Neural cell (in vitro differentiated cells): ENCODE results near the gene UGCG. TPM values are rescaled to one million over a fixed set of nuclear protein-coding genes. Genes with fewer than 3 reads are reported as not detected.

Experiments
- H2AFZ ChIP-seq: fragments of 200-600, 300-800 bp; sonication (generic), shearing (Covaris generic); 2 replicates; pipeline ENCODE4 v1.6.0; 2014; ENCODE audit warnings: low read depth, mild to moderate bottlenecking, antibody characterized with exemption, low read length, moderate library complexity
- H3F3A ChIP-seq: fragments of 200-600 bp; shearing (Covaris generic); 2 replicates; pipeline ENCODE4 v1.6.1; 2016; ENCODE audit warnings: mild to moderate bottlenecking, moderate library complexity, mixed read lengths, antibody characterized with exemption, low read length; ENCODE audit not compliant: insufficient read depth, poor library complexity, severe bottlenecking
- H3K27ac ChIP-seq: fragments of 200-600, 300-800 bp; sonication (generic), shearing (Covaris generic); 2 replicates; pipeline ENCODE4 v1.5.1; 2014; ENCODE audit warnings: mild to moderate bottlenecking, low read length, moderate library complexity
- H3K27me3 ChIP-seq: fragments of 300-800, 200-600 bp; sonication (generic), shearing (Covaris generic); 2 replicates; pipeline ENCODE4 v1.6.0; 2014; ENCODE audit warnings: mild to moderate bottlenecking, low read depth, low read length, moderate library complexity; ENCODE audit not compliant: insufficient read depth
- H3K36me3 ChIP-seq: fragments of 300-800, 200-600 bp; sonication (generic), shearing (Covaris generic); 2 replicates; pipeline ENCODE4 v1.5.1; 2014; ENCODE audit warnings: mild to moderate bottlenecking, antibody characterized with exemption, low read length, moderate library complexity; ENCODE audit not compliant: insufficient read depth
- H3K4me2 ChIP-seq: fragments of 300-800, 200-600 bp; sonication (generic), shearing (Covaris generic); 2 replicates; pipeline ENCODE4 v1.6.0; 2014; ENCODE audit warnings: mild to moderate bottlenecking, low read length
- H3K4me3 ChIP-seq: fragments of 300-800, 200-600 bp; sonication (generic), shearing (Covaris generic); 2 replicates; pipeline ENCODE4 v1.5.1; 2014; ENCODE audit warnings: mild to moderate bottlenecking, low read length, moderate library complexity
- H3K79me2 ChIP-seq: fragments of 200-600 bp; shearing (Covaris generic); replicated peaks from 2 replicates; pipeline ENCODE4 v1.6.0; 2014; ENCODE audit warnings: mild to moderate bottlenecking, low read length, moderate library complexity; ENCODE audit not compliant: insufficient read depth
- H3K9ac ChIP-seq: fragments of 300-800, 200-600 bp; sonication (generic), shearing (Covaris generic); 2 replicates; pipeline ENCODE4 v1.6.1; 2016; ENCODE audit warnings: mild to moderate bottlenecking, low read length, mixed read lengths
- H3K9me2 ChIP-seq: fragments of 200-600 bp; shearing (Covaris generic); 2 replicates; pipeline ENCODE4 v1.6.1; 2016; ENCODE audit warnings: mild to moderate bottlenecking, low read length, mixed read lengths; ENCODE audit not compliant: insufficient read depth
- H3K9me3 ChIP-seq: fragments of 200-600, 300-800 bp; sonication (generic), shearing (Covaris generic); 2 replicates; pipeline ENCODE4 v1.6.1; 2016; ENCODE audit warnings: mild to moderate bottlenecking, mixed run types, low read length, moderate library complexity, mixed read lengths
- H4K20me1 ChIP-seq: fragments of 200-600 bp; shearing (Covaris generic); 2 replicates; pipeline ENCODE4 v1.6.1; 2016; ENCODE audit warnings: mild to moderate bottlenecking, mixed run types; ENCODE audit not compliant: insufficient read depth
- EP300 ChIP-seq: fragments of 450-650 bp; conservative IDR thresholded peaks from 2 replicates; pipeline ENCODE4 v1.6.1; 2014; ENCODE audit warnings: antibody characterized with exemption, mild to moderate bottlenecking, moderate library complexity; ENCODE audit not compliant: poor library complexity, severe bottlenecking
- EZH2 ChIP-seq: fragments of 200-600, 300-800 bp; shearing (Covaris generic), sonication (generic); IDR thresholded peaks from 2 replicates; pipeline ENCODE4 v1.6.1; 2014; ENCODE audit warnings: antibody characterized with exemption, low read length, borderline replicate concordance, mild to moderate bottlenecking; ENCODE audit not compliant: insufficient read depth, poor library complexity, severe bottlenecking
- MXI1 ChIP-seq: fragments of 450-650 bp; conservative IDR thresholded peaks from 2 replicates; pipeline ENCODE4 v1.6.1; 2014; ENCODE audit warnings: antibody characterized with exemption, mild to moderate bottlenecking; ENCODE audit not compliant: poor library complexity, severe bottlenecking
- POLR2AphosphoS5 ChIP-seq: IDR thresholded peaks from 2 replicates; pipeline ENCODE4 v1.6.1; 2012
- RAD21 ChIP-seq: fragments of 450-650 bp; conservative IDR thresholded peaks from 2 replicates; pipeline ENCODE4 v1.6.1; 2014; ENCODE audit warnings: antibody characterized with exemption, mild to moderate bottlenecking, moderate library complexity
- SMC3 ChIP-seq: fragments of 450-650 bp; conservative IDR thresholded peaks from 2 replicates; pipeline ENCODE4 v1.6.1; 2014; ENCODE audit warnings: antibody characterized with exemption, mild to moderate bottlenecking, moderate library complexity; ENCODE audit not compliant: poor library complexity
- TAF1 ChIP-seq: IDR thresholded peaks from 2 replicates; pipeline ENCODE4 v1.6.1; 2012; ENCODE audit warnings: low read depth
- polyA plus RNA-seq: library from polyadenylated mRNA; depleted of rRNA; stranded (reverse); fragments of >200 nt; gene quantifications from 2 replicates; pipeline ENCODE4 v1.2.3, GENCODE V29; 2014
- TF ChIP-seq, protein P1 (sequence below): IDR thresholded peaks from 2 replicates; pipeline ENCODE4 v1.6.1; 2012; ENCODE audit warnings: borderline replicate concordance
- TF ChIP-seq, protein P2 (sequence below): fragments of 450-650 bp; IDR thresholded peaks from 2 replicates; pipeline ENCODE4 v1.5.1; 2014; ENCODE audit warnings: antibody characterized with exemption, mild to moderate bottlenecking, moderate library complexity; ENCODE audit not compliant: poor library complexity, severe bottlenecking

Gene UGCG
- polyA plus RNA-seq, 1 donor from 2014 or later: 93.6 TPM

DNA sequence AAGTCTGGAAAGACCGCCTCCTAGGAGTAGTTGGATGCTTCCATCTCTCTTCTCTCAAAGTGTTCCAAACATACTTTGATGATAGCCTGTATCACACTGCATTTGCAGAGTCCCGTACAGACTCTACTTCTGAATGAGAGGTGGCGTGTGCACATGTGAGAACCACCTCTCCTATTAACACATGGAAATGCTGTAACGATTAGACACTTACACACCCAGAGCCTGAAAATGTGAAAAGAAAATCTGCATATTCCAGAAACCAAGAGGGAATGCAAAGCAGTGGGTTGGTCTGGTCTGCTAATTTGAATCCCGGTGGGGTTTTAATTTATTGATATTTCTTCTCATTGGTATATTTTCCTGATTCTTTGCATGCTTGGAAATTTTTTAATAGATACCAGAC, 10.5 kb downstream of the UGCG start:
- no peak overlapping the region for H3K4me2 ChIP-seq
- H4K20me1 ChIP-seq: no peaks in the 10 kb centered on the region
- TF ChIP-seq RAD21: no peak
- TF ChIP-seq EP300: no peak
- no peak for TF ChIP-seq POLR2AphosphoS5
- H3K9me2 ChIP-seq: no peaks in the 10 kb centered on the region
- no peak overlapping the region for H3K4me3 ChIP-seq
- H3K27ac ChIP-seq: no peak overlapping the region
- no peaks in the 10 kb centered on the region for H3K36me3 ChIP-seq
- no peak overlapping the region for H3K9ac ChIP-seq
- H3F3A ChIP-seq: no peaks in the 10 kb centered on the region
- no peaks in the 10 kb centered on the region for H3K27me3 ChIP-seq
- peaks cover 3% of the 10 kb centered on the region for H3K9me3 ChIP-seq
- peaks cover 60% of the 10 kb centered on the region for H3K79me2 ChIP-seq
- no peak overlapping the region for H2AFZ ChIP-seq

GRCh38 chr9:111909444-111909843, 12.8 kb downstream of the UGCG start:
- Histone ChIP-seq H3K27me3 (no peaks in the 10 kb centered on the region), H3K79me2 (peaks cover 53% of the 10 kb centered on the region), H3K4me3 (no peak overlapping the region), H3F3A (no peaks in the 10 kb centered on the region), H3K9me2 (no peaks in the 10 kb centered on the region), H3K9ac (no peak overlapping the region), H3K36me3 (no peaks in the 10 kb centered on the region), H3K27ac (no peak overlapping the region), H3K9me3 (peaks cover 3% of the 10 kb centered on the region), H2AFZ (no peak overlapping the region), H4K20me1 (no peaks in the 10 kb centered on the region), H3K4me2 (no peak overlapping the region)
- TF ChIP-seq EZH2 (no peak), MXI1 (no peak), RAD21 (no peak), TAF1 (no peak), EP300 (no peak), POLR2AphosphoS5 (no peak), SMC3 (no peak)
- TF ChIP-seq, protein P1, sequence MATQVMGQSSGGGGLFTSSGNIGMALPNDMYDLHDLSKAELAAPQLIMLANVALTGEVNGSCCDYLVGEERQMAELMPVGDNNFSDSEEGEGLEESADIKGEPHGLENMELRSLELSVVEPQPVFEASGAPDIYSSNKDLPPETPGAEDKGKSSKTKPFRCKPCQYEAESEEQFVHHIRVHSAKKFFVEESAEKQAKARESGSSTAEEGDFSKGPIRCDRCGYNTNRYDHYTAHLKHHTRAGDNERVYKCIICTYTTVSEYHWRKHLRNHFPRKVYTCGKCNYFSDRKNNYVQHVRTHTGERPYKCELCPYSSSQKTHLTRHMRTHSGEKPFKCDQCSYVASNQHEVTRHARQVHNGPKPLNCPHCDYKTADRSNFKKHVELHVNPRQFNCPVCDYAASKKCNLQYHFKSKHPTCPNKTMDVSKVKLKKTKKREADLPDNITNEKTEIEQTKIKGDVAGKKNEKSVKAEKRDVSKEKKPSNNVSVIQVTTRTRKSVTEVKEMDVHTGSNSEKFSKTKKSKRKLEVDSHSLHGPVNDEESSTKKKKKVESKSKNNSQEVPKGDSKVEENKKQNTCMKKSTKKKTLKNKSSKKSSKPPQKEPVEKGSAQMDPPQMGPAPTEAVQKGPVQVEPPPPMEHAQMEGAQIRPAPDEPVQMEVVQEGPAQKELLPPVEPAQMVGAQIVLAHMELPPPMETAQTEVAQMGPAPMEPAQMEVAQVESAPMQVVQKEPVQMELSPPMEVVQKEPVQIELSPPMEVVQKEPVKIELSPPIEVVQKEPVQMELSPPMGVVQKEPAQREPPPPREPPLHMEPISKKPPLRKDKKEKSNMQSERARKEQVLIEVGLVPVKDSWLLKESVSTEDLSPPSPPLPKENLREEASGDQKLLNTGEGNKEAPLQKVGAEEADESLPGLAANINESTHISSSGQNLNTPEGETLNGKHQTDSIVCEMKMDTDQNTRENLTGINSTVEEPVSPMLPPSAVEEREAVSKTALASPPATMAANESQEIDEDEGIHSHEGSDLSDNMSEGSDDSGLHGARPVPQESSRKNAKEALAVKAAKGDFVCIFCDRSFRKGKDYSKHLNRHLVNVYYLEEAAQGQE: no peak
- TF ChIP-seq, protein P2, sequence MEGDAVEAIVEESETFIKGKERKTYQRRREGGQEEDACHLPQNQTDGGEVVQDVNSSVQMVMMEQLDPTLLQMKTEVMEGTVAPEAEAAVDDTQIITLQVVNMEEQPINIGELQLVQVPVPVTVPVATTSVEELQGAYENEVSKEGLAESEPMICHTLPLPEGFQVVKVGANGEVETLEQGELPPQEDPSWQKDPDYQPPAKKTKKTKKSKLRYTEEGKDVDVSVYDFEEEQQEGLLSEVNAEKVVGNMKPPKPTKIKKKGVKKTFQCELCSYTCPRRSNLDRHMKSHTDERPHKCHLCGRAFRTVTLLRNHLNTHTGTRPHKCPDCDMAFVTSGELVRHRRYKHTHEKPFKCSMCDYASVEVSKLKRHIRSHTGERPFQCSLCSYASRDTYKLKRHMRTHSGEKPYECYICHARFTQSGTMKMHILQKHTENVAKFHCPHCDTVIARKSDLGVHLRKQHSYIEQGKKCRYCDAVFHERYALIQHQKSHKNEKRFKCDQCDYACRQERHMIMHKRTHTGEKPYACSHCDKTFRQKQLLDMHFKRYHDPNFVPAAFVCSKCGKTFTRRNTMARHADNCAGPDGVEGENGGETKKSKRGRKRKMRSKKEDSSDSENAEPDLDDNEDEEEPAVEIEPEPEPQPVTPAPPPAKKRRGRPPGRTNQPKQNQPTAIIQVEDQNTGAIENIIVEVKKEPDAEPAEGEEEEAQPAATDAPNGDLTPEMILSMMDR: no peak

- Histone ChIP-seq H4K20me1 (no peaks in the 10 kb centered on the region), H3K36me3 (no peaks in the 10 kb centered on the region), H3K9ac (no peak overlapping the region), H3K9me2 (no peaks in the 10 kb centered on the region), H3K4me3 (no peak overlapping the region), H3K79me2 (peaks cover 49% of the 10 kb centered on the region), H2AFZ (no peak overlapping the region), H3F3A (no peaks in the 10 kb centered on the region), H3K27ac (no peak overlapping the region), H3K9me3 (peaks cover 3% of the 10 kb centered on the region), H3K4me2 (no peak overlapping the region), H3K27me3 (no peaks in the 10 kb centered on the region)
- no peak for TF ChIP-seq TAF1
- no peak for TF ChIP-seq EP300
- TF ChIP-seq RAD21: no peak
- no peak for TF ChIP-seq POLR2AphosphoS5
- TF ChIP-seq MXI1: no peak
- TF ChIP-seq, protein P1: no peak
- no peak for TF ChIP-seq SMC3
- TF ChIP-seq, protein P2: no peak
- TF ChIP-seq EZH2: no peak
These were observed 13.8 kb downstream of the UGCG start for GRCh38 chr9:111910428-111910827.
